HEK293 (cell line): Measurements from ENCODE around the gene XPR1.

Source experiments
- CTCF ChIA-PET: fragments of 350-600 bp; formaldehyde crosslinking; extraction: SDS; loops from one replicate; lab custom pipeline; 2021; ENCODE audit warnings: antibody characterized with exemption; lab: Yijun Ruan, JAX
- POLR2A ChIA-PET: fragments of 300-600 bp; formaldehyde crosslinking; extraction: SDS; loops from one replicate; lab custom pipeline; 2020; ENCODE audit warnings: antibody characterized with exemption, inconsistent platforms; lab: Yijun Ruan, JAX
- H3K27ac ChIP-seq: fragments of 200-500 bp; sonication (Bioruptor generic); 2 replicates; pipeline ENCODE4 v1.5.1; 2014; ENCODE audit warnings: low read depth, low read length, control low read depth, inconsistent platforms; ENCODE audit errors: extremely low read depth
- H3K36me3 ChIP-seq, 2 experiments: fragments of 200-500 bp in 1 of 2; sonication (Bioruptor generic) in 1 of 2; 1 replicate in 1 of 2; 2 replicates in 1 of 2; pipeline ENCODE4 v1.5.1; 2014 to 2017; ENCODE audit warnings: inconsistent platforms in 2 of 2, low read length in 2 of 2; ENCODE audit not compliant: control insufficient read depth in 2 of 2, insufficient read depth in 1 of 2
- H3K4me1 ChIP-seq: fragments of 200-500 bp; sonication (Bioruptor generic); 2 replicates; pipeline ENCODE4 v1.5.1; 2014; ENCODE audit warnings: mild to moderate bottlenecking, low read length, inconsistent platforms; ENCODE audit not compliant: control insufficient read depth, insufficient read depth
- H3K4me3 ChIP-seq: 2 replicates; pipeline ENCODE4 v1.5.1; 2011; ENCODE audit warnings: low read depth, mild to moderate bottlenecking, control low read depth, low read length, moderate library complexity
- H3K9me3 ChIP-seq: fragments of 200-500 bp; sonication (Bioruptor generic); 2 replicates; pipeline ENCODE4 v1.5.1; 2014; ENCODE audit warnings: low read depth, low read length, inconsistent platforms; ENCODE audit not compliant: control insufficient read depth, insufficient read depth
- HOXA7 ChIP-seq: sonication (generic); formaldehyde crosslinking; IDR thresholded peaks from 2 replicates; pipeline ENCODE4 v1.8.1; 2022; ENCODE audit warnings: missing genetic modification reagents, borderline replicate concordance
- REPIN1 ChIP-seq: fragments of 450-650 bp; formaldehyde crosslinking; IDR thresholded peaks from 2 replicates; pipeline ENCODE4 v1.5.1; 2017; ENCODE audit warnings: missing biosample characterization, missing genetic modification characterization, low read depth
- ZBTB11 ChIP-seq: fragments of 450-650 bp; formaldehyde crosslinking; conservative IDR thresholded peaks from 2 replicates; pipeline ENCODE4 v1.5.1; 2016; ENCODE audit warnings: low read depth, missing biosample characterization, missing genetic modification characterization
- ZNF184 ChIP-seq: fragments of 450-650 bp; IDR thresholded peaks from 2 replicates; pipeline ENCODE4 v1.5.1; 2018; ENCODE audit warnings: missing biosample characterization, mild to moderate bottlenecking, missing genetic modification characterization
- ZNF302 ChIP-seq: fragments of 450-650 bp; formaldehyde crosslinking; IDR thresholded peaks from 2 replicates; pipeline ENCODE4 v1.5.1; 2016; ENCODE audit warnings: missing biosample characterization, missing genetic modification characterization, low read depth
- ZNF416 ChIP-seq: fragments of 450-650 bp; formaldehyde crosslinking; IDR thresholded peaks from 2 replicates; pipeline ENCODE4 v1.5.1; 2016; ENCODE audit warnings: missing biosample characterization, missing genetic modification characterization
- ZNF433 ChIP-seq: fragments of 450-650 bp; formaldehyde crosslinking; IDR thresholded peaks from 2 replicates; pipeline ENCODE4 v1.5.1; 2016; ENCODE audit warnings: missing biosample characterization, missing genetic modification characterization, low read depth
- ZNF544 ChIP-seq: fragments of 450-650 bp; formaldehyde crosslinking; IDR thresholded peaks from 2 replicates; pipeline ENCODE4 v1.5.0; 2017; ENCODE audit warnings: missing biosample characterization, missing genetic modification characterization
- ZNF580 ChIP-seq: fragments of 450-650 bp; formaldehyde crosslinking; IDR thresholded peaks from 2 replicates; pipeline ENCODE4 v1.5.1; 2016; ENCODE audit warnings: missing biosample characterization, missing genetic modification characterization
- ZNF600 ChIP-seq: fragments of 450-650 bp; formaldehyde crosslinking; IDR thresholded peaks from 2 replicates; pipeline ENCODE4 v1.5.1; 2016; ENCODE audit warnings: missing biosample characterization, missing genetic modification characterization
- ZNF621 ChIP-seq: fragments of 450-650 bp; formaldehyde crosslinking; IDR thresholded peaks from 2 replicates; pipeline ENCODE4 v1.5.1; 2017; ENCODE audit warnings: missing biosample characterization, missing genetic modification characterization
- ZNF658 ChIP-seq: fragments of 450-650 bp; formaldehyde crosslinking; IDR thresholded peaks from 2 replicates; pipeline ENCODE4; 2016; ENCODE audit warnings: missing biosample characterization, missing genetic modification characterization
- ZNF704 ChIP-seq: fragments of 450-650 bp; formaldehyde crosslinking; IDR thresholded peaks from 2 replicates; pipeline ENCODE4 v1.5.1; 2016; ENCODE audit warnings: missing biosample characterization, missing genetic modification characterization
- ZNF768 ChIP-seq: fragments of 450-650 bp; formaldehyde crosslinking; IDR thresholded peaks from 2 replicates; pipeline ENCODE4 v1.5.1; 2018; ENCODE audit warnings: missing biosample characterization, mild to moderate bottlenecking, missing genetic modification characterization
- ZNF837 ChIP-seq: fragments of 450-650 bp; formaldehyde crosslinking; IDR thresholded peaks from 2 replicates; pipeline ENCODE4 v1.5.1; 2016; ENCODE audit warnings: missing biosample characterization, missing genetic modification characterization
- TF ChIP-seq, protein P1 (sequence below): fragments of 450-650 bp; formaldehyde crosslinking; IDR thresholded peaks from 2 replicates; pipeline ENCODE4 v1.5.0; 2017; ENCODE audit warnings: missing biosample characterization, missing genetic modification characterization, borderline replicate concordance
- TF ChIP-seq, protein P2 (sequence below): fragments of 450-650 bp; formaldehyde crosslinking; IDR thresholded peaks from 2 replicates; pipeline ENCODE4 v1.5.1; 2016; ENCODE audit warnings: missing biosample characterization, missing genetic modification characterization
- TF ChIP-seq, protein P3 (sequence below): fragments of 450-650 bp; formaldehyde crosslinking; IDR thresholded peaks from 2 replicates; pipeline ENCODE4 v1.5.1; 2017; ENCODE audit warnings: missing biosample characterization, missing genetic modification characterization

The XPR1 gene

GRCh38 chr1:180888870-180889269 lies 257.0 kb downstream of the XPR1 start:
- POLR2A ChIA-PET = no interaction called here
- no peaks in the 10 kb centered on the region for H3K4me1 ChIP-seq
- TF ChIP-seq REPIN1 (tag by site-specific recombination) (no peak), ZNF621 (no peak), ZNF544 (no peak), HOXA7 (CRISPR knock-in tag) (no peak), ZNF768 (tag by site-specific recombination) (no peak), ZNF704 (tag by site-specific recombination) (no peak), ZNF302 (tag by site-specific recombination) (no peak), ZBTB11 (tag by site-specific recombination) (no peak), ZNF658 (tag by site-specific recombination) (no peak), ZNF184 (tag by site-specific recombination) (no peak), ZNF580 (tag by site-specific recombination) (no peak), ZNF433 (no peak), ZNF600 (tag by site-specific recombination) (no peak), ZNF837 (no peak), ZNF416 (tag by site-specific recombination) (no peak)
- TF ChIP-seq, protein P1, sequence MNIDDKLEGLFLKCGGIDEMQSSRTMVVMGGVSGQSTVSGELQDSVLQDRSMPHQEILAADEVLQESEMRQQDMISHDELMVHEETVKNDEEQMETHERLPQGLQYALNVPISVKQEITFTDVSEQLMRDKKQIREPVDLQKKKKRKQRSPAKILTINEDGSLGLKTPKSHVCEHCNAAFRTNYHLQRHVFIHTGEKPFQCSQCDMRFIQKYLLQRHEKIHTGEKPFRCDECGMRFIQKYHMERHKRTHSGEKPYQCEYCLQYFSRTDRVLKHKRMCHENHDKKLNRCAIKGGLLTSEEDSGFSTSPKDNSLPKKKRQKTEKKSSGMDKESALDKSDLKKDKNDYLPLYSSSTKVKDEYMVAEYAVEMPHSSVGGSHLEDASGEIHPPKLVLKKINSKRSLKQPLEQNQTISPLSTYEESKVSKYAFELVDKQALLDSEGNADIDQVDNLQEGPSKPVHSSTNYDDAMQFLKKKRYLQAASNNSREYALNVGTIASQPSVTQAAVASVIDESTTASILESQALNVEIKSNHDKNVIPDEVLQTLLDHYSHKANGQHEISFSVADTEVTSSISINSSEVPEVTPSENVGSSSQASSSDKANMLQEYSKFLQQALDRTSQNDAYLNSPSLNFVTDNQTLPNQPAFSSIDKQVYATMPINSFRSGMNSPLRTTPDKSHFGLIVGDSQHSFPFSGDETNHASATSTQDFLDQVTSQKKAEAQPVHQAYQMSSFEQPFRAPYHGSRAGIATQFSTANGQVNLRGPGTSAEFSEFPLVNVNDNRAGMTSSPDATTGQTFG (tag by site-specific recombination) = no peak
- TF ChIP-seq, protein P2, sequence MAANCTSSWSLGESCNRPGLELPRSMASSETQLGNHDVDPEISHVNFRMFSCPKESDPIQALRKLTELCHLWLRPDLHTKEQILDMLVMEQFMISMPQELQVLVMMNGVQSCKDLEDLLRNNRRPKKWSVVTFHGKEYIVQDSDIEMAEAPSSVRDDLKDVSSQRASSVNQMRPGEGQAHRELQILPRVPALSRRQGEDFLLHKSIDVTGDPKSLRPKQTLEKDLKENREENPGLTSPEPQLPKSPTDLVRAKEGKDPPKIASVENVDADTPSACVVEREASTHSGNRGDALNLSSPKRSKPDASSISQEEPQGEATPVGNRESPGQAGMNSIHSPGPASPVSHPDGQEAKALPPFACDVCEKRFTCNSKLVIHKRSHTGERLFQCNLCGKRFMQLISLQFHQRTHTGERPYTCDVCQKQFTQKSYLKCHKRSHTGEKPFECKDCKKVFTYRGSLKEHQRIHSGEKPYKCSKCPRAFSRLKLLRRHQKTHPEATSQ (tag by site-specific recombination) = no peak
- TF ChIP-seq, protein P3, sequence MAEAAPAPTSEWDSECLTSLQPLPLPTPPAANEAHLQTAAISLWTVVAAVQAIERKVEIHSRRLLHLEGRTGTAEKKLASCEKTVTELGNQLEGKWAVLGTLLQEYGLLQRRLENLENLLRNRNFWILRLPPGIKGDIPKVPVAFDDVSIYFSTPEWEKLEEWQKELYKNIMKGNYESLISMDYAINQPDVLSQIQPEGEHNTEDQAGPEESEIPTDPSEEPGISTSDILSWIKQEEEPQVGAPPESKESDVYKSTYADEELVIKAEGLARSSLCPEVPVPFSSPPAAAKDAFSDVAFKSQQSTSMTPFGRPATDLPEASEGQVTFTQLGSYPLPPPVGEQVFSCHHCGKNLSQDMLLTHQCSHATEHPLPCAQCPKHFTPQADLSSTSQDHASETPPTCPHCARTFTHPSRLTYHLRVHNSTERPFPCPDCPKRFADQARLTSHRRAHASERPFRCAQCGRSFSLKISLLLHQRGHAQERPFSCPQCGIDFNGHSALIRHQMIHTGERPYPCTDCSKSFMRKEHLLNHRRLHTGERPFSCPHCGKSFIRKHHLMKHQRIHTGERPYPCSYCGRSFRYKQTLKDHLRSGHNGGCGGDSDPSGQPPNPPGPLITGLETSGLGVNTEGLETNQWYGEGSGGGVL (tag by site-specific recombination) = no peak
- CTCF ChIA-PET = no interaction called here
- H3K36me3 ChIP-seq = no peaks in the 10 kb centered on the region
- no peaks in the 10 kb centered on the region for H3K9me3 ChIP-seq
- H3K27ac ChIP-seq = no peak overlapping the region
- H3K4me3 ChIP-seq = no peak overlapping the region
